Measurements from ENCODE around the gene C12orf75. TPM values are rescaled to one million over a fixed set of nuclear protein-coding genes. Genes with fewer than 3 reads are reported as not detected.
A peak's percentile ranks its signal among the peaks of the same experiment; 100 is the strongest.

C12orf75 gene
- total and polyA plus RNA-seq, 12 donors: 0.76 to 4.9 (median 1.7) TPM

GRCh38 chr12:105418821-105419291, 88.4 kb downstream of the C12orf75 start:
- ATAC-seq (no peak), DNase-seq (no peak)
- no peak for TF ChIP-seq CTCF (IDR thresholded peaks at IDR 0.05)
- peaks cover 0 to 10% (median 0%) of the 10 kb centered on the region in 9 donors for H3K4me1 ChIP-seq
- no peaks in the 10 kb centered on the region for H3K9me3 ChIP-seq
- no peaks in the 10 kb centered on the region for H3K27me3 ChIP-seq
- no peak overlapping the region for H3K27ac ChIP-seq
- intact Hi-C loops (cut with DNase I): loop anchor here in 4 of 10 donors (5.0 to 10.0 kb wide), 4 partner anchors 728 to 926 kb away; no protein-coding TSS in a partner anchor
- no peak overlapping the region for H3K4me3 ChIP-seq
- WGBS, 2 donors: 77 to 82% methylated on average over 7 of the region's 7 CpGs
- H3K36me3 ChIP-seq: no peaks in the 10 kb centered on the region

- Histone ChIP-seq H3K36me3 (no peaks in the 10 kb centered on the region), H3K4me3 (no peak overlapping the region), H3K4me1 (peaks cover 0 to 10% (median 0%) of the 10 kb centered on the region in 9 donors), H3K27ac (no peak overlapping the region), H3K27me3 (no peaks in the 10 kb centered on the region), H3K9me3 (no peaks in the 10 kb centered on the region)
- ATAC-seq (no peak), DNase-seq (no peak)
- WGBS, 2 donors: 92 to 98% methylated on average over 3 of the region's 3 CpGs
- TF ChIP-seq CTCF (IDR thresholded peaks at IDR 0.05): no peak
- intact Hi-C loops (cut with DNase I): loop anchor here (2.0 to 10.0 kb wide), 13 partner anchors 65 to 925 kb away; partner anchors contain the start of gene NUAK1 (in 5 of the 10)
Measured at GRCh38 chr12:105419606-105420005, 89.1 kb downstream of the C12orf75 start.

- no peaks in the 10 kb centered on the region for H3K27me3 ChIP-seq
- no peak overlapping the region for H3K27ac ChIP-seq
- no peak overlapping the region for H3K4me3 ChIP-seq
- TF ChIP-seq CTCF (IDR thresholded peaks at IDR 0.05): no peak
- no peaks in the 10 kb centered on the region for H3K36me3 ChIP-seq
- H3K4me1 ChIP-seq: peaks cover 0 to 10% (median 0%) of the 10 kb centered on the region in 9 donors
- intact Hi-C loops (cut with DNase I): loop anchor here (2.0 to 10.0 kb wide), 10 partner anchors 65 to 805 kb away; partner anchors contain the start of gene NUAK1 (in 5 of the 10)
- DNase-seq (no peak), ATAC-seq (peak in 1 of 8 donors; percentile 39)
- no peaks in the 10 kb centered on the region for H3K9me3 ChIP-seq
- 88 to 92% methylated on average over 5 of the region's 5 CpGs for WGBS, 2 donors
Measured at GRCh38 chr12:105420046-105420445, 89.6 kb downstream of the C12orf75 start.

- no peaks in the 10 kb centered on the region for H3K27me3 ChIP-seq
- intact Hi-C loops (cut with DNase I): loop anchor here (2.0 to 10.0 kb wide), 10 partner anchors 64 to 804 kb away; partner anchors contain the start of gene NUAK1 (in 5 of the 10)
- peak; percentile 74 to 99 (median 93) for TF ChIP-seq CTCF (IDR thresholded peaks at IDR 0.05)
- no peaks in the 10 kb centered on the region for H3K9me3 ChIP-seq
- ATAC-seq (peak; percentile 76 to 94 (median 91)), DNase-seq (peak; percentile 59 to 78)
- H3K4me3 ChIP-seq: no peak overlapping the region
- no peak overlapping the region for H3K27ac ChIP-seq
- no peaks in the 10 kb centered on the region for H3K36me3 ChIP-seq
- peaks cover 0 to 10% (median 0%) of the 10 kb centered on the region in 9 donors for H3K4me1 ChIP-seq
Measured at GRCh38 chr12:105420659-105421240, 90.3 kb downstream of the C12orf75 start.

Other genes with a start within 250 kb of the C12orf75 start
- gene ALDH1L2, start 246.2 kb upstream of the C12orf75 start, total RNA-seq: 1 to 10 TPM; 1.1 to 3.7 (median 1.5) TPM
- 1 to 10 TPM; 1.1 to 1.7 TPM for gene ALDH1L2, start 246.2 kb upstream of the C12orf75 start, polyA plus RNA-seq
- 10 to 100 TPM; 18.5 to 31.8 (median 25.3) TPM for gene WASHC4, start 223.0 kb upstream of the C12orf75 start, total RNA-seq
- gene WASHC4, start 223.0 kb upstream of the C12orf75 start, polyA plus RNA-seq: 10 to 100 TPM in 1 of 2 donors, 1 to 10 TPM in 1; 7.2 to 16.2 TPM
- gene APPL2, start 94.5 kb upstream of the C12orf75 start, total RNA-seq: 10 to 100 TPM; 14.1 to 28.9 (median 19.4) TPM
- 10 to 100 TPM in 1 of 2 donors, 1 to 10 TPM in 1; 8.4 to 15.2 TPM for gene APPL2, start 94.5 kb upstream of the C12orf75 start, polyA plus RNA-seq

Measured in heart right ventricle (tissue), 16 donors.